Epithelial cell of esophagus (primary cell): ENCODE measurements around the gene PHOSPHO2.
A peak's percentile ranks its signal among the peaks of the same experiment; 100 is the strongest.

ENCODE experiments used
- DNase-seq: peaks from one replicate; pipeline ENCODE4 v3.0.0; 2010; ENCODE audit warnings: low read depth
- H3K4me3 ChIP-seq: 2 replicates; pipeline ENCODE4 v1.5.1; 2011; ENCODE audit warnings: mild to moderate bottlenecking, low read length, control low read depth
- CTCF ChIP-seq: IDR thresholded peaks from 2 replicates; pipeline ENCODE4 v1.5.1; 2011; ENCODE audit warnings: low read depth, mild to moderate bottlenecking, low read length, control low read depth, inconsistent platforms; ENCODE audit not compliant: insufficient read depth; ENCODE audit errors: missing control alignments

PHOSPHO2 gene

GRCh38 chr2:169716238-169716886 is 22.1 kb downstream of the PHOSPHO2 start:
- H3K4me3 ChIP-seq: no peak overlapping the region
- TF ChIP-seq CTCF: no peak
- DNase-seq: no peak

DNA sequence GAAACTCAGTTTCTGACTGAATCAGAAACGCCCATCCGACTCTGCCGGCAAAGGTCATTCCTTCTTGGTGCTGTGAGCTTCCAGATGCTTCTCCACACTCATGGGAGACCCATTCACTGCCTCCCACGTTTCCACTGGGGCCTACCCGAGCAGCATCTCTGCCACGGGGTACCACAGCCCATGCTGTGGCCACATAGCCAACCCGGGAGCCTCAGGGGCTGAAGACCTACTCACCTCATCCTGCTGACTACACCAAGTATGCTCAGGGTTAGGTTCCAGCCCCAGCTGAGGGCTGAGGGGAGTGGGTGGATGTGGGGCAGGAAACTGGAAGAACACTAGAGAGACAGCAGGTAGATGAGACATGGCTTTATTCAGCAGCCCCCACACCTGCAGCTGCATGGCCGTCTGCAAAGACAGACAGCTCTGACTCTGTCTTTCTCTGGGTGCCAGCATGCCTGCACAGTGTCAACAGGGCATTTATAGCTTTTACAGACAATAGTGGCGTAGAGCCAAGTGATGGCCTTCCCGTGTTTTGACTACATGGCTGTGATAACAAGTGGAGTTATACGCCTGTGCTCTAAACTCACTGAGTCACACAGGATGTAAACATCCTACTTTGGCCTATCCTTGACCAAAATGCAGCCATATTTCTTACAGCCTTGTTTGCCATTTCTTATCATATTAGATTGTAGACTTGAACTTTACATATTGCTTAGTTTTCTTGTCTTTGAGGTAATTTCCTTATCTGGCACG is 22.8 kb downstream of the PHOSPHO2 start:
- no peak for TF ChIP-seq CTCF
- peak; percentile 27 for DNase-seq
- H3K4me3 ChIP-seq: no peak overlapping the region

DNA sequence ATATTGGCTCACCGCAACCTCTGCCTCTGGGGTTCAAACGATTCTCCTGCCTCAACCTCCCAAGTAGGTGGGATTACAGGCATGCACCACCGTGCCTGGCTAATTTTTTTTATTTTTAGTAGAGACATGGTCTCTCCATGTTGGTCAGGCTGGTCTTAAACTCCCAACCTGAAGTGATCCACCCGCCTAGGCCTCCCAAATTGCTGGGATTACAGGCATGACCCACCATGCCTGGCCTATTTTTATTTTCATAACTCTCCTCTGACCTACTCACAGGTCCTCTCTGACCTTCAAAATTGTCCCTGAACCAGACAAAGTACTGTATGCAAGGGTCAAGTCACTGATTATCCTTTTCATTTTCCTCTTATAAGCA is 23.4 kb downstream of the PHOSPHO2 start:
- TF ChIP-seq CTCF: no peak
- DNase-seq: no peak
- no peak overlapping the region for H3K4me3 ChIP-seq

GRCh38 chr2:169718930-169719504 is 24.7 kb downstream of the PHOSPHO2 start:
- TF ChIP-seq CTCF: no peak
- DNase-seq: no peak
- H3K4me3 ChIP-seq: no peak overlapping the region

- no peak overlapping the region for H3K4me3 ChIP-seq
- no peak for DNase-seq
- TF ChIP-seq CTCF: no peak
These were observed 26.7 kb downstream of the PHOSPHO2 start for GRCh38 chr2:169721016-169721415.

DNA sequence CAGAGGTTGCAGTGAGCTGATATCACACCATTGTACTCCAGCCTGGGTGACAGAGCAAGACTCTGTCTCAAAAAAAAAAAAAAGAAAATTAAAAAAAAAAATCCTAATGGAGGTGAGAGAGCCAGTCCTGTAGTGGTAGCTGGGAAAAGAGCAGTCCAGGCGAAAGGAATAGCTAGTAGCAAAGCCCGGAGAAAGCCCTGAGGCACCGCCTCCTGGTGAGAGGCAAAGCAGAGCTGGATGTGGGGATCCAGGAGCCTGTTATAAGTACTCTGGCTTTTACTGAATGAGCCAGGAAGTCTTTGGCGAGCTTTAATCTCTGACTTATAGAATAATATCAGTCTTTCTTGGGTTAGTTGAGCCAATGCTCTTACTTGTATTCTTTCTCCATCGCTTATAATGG is 32.8 kb downstream of the PHOSPHO2 start:
- TF ChIP-seq CTCF: no peak
- no peak overlapping the region for H3K4me3 ChIP-seq
- DNase-seq: no peak

- DNase-seq: no peak
- TF ChIP-seq CTCF: no peak
- H3K4me3 ChIP-seq: no peak overlapping the region
These were observed 35.0 kb downstream of the PHOSPHO2 start for GRCh38 chr2:169729274-169729605.
